Smooth muscle cell (in vitro differentiated cells): Measurements from ENCODE around the gene PHF1. TPM values are rescaled to one million over a fixed set of nuclear protein-coding genes. Genes with fewer than 3 reads are reported as not detected.
A peak's percentile ranks its signal among the peaks of the same experiment; 100 is the strongest.

Experiments used
- DNase-seq: peaks from one replicate; lab custom pipeline; 2025; ENCODE audit not compliant: unreplicated experiment; lab: John Stamatoyannopoulos, UW
- H2AFZ ChIP-seq: fragments of 200-600 bp; sonication (generic); 2 replicates; pipeline ENCODE4 v1.6.0; 2016; ENCODE audit warnings: antibody characterized with exemption, low read depth, mild to moderate bottlenecking
- H3F3A ChIP-seq: fragments of 200-600 bp; sonication (generic); 2 replicates; pipeline ENCODE4 v1.6.0; 2017; ENCODE audit warnings: antibody characterized with exemption, low read depth
- H3K27ac ChIP-seq: fragments of 200-600 bp; sonication (generic); 2 replicates; pipeline ENCODE4 v1.5.1; 2016; ENCODE audit warnings: low read depth, mild to moderate bottlenecking
- H3K27me3 ChIP-seq: fragments of 200-600 bp; sonication (generic); 2 replicates; pipeline ENCODE4 v1.6.1; 2016; ENCODE audit warnings: low read depth, mild to moderate bottlenecking
- H3K36me3 ChIP-seq: fragments of 200-600 bp; sonication (generic); 2 replicates; pipeline ENCODE4 v1.5.1; 2016; ENCODE audit warnings: low read depth
- H3K4me1 ChIP-seq: fragments of 200-600 bp; sonication (generic); 2 replicates; pipeline ENCODE4 v1.5.1; 2016; ENCODE audit warnings: low read depth
- H3K4me2 ChIP-seq: fragments of 200-600 bp; sonication (generic); 2 replicates; pipeline ENCODE4 v1.6.0; 2016; ENCODE audit warnings: mild to moderate bottlenecking
- H3K4me3 ChIP-seq: fragments of 200-600 bp; sonication (generic); 2 replicates; pipeline ENCODE4 v1.5.1; 2016; ENCODE audit warnings: mild to moderate bottlenecking
- H3K79me2 ChIP-seq: fragments of 200-600 bp; sonication (generic); 2 replicates; pipeline ENCODE4 v1.6.0; 2016; ENCODE audit warnings: low read depth, mild to moderate bottlenecking
- H3K9ac ChIP-seq: fragments of 200-600 bp; sonication (generic); 2 replicates; pipeline ENCODE4 v1.6.0; 2016; ENCODE audit warnings: low read depth
- H3K9me3 ChIP-seq: fragments of 200-600 bp; sonication (generic); replicated peaks from 2 replicates; pipeline ENCODE4 v1.5.1; 2016; ENCODE audit warnings: low read depth
- H4K20me1 ChIP-seq: fragments of 200-600 bp; sonication (generic); 2 replicates; pipeline ENCODE4 v1.6.0; 2016; ENCODE audit warnings: low read depth
- CTCF ChIP-seq: fragments of 200-600 bp; sonication (generic); IDR thresholded peaks from 2 replicates; pipeline ENCODE4 v1.5.1; 2017; ENCODE audit warnings: borderline replicate concordance, mild to moderate bottlenecking, antibody characterized with exemption; ENCODE audit not compliant: insufficient read depth, poor library complexity, severe bottlenecking
- WGBS: methylation state at CpG from one replicate; pipeline ENCODE4 v1.1.7; 2016; ENCODE audit warnings: low lambda C conversion rate; 5-methylcytosine and 5-hydroxymethylcytosine counted together
- polyA plus RNA-seq: library from polyadenylated mRNA; unstranded; fragments of >200 nt; fragmentation: Nextera tagmentation; extraction: Ambion mirVana; gene quantifications from 2 replicates; pipeline ENCODE4 v1.2.1, GENCODE V29; 2016
- total RNA-seq: library from RNA; depleted of rRNA; stranded (reverse); fragments of >200 nt; gene quantifications from 2 replicates; pipeline ENCODE4 v1.2.3, GENCODE V29; 2014

Gene PHF1
- total and polyA plus RNA-seq, 2 experiments from 2014 or later: 36.9 to 39.3 TPM

DNA sequence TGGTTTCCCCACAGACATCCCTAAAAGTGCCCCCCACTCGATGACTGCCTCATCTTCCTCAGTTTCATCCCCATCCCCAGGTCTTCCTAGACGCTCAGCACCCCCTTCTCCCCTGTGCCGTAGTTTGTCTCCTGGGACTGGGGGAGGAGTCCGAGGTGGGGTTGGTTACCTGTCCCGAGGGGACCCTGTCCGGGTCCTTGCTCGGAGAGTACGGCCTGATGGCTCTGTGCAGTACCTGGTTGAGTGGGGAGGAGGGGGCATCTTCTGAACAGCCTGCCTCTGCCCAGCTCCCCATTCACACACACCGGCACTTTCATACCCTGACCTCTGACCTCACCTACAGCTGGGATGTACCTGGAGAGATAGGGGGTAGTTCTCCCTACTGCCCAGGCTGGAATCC, 5.0 kb downstream of the PHF1 start:
- peaks cover 7% of the 10 kb centered on the region for H3F3A ChIP-seq
- H3K27me3 ChIP-seq: no peaks in the 10 kb centered on the region
- DNase-seq: no peak
- peaks cover 44% of the 10 kb centered on the region for H3K79me2 ChIP-seq
- H3K4me1 ChIP-seq: peaks cover 34% of the 10 kb centered on the region
- WGBS: 91% methylated on average over 9 of the region's 9 CpGs
- no peak overlapping the region for H3K9ac ChIP-seq
- TF ChIP-seq CTCF: no peak
- H3K27ac ChIP-seq: peak overlapping the region; percentile 99
- no peak overlapping the region for H2AFZ ChIP-seq
- H3K9me3 ChIP-seq: no peaks in the 10 kb centered on the region
- no peaks in the 10 kb centered on the region for H3K36me3 ChIP-seq
- H3K4me2 ChIP-seq: peak overlapping the region; percentile 98
- peak overlapping the region; percentile 65 for H3K4me3 ChIP-seq
- peaks cover 14% of the 10 kb centered on the region for H4K20me1 ChIP-seq

DNA sequence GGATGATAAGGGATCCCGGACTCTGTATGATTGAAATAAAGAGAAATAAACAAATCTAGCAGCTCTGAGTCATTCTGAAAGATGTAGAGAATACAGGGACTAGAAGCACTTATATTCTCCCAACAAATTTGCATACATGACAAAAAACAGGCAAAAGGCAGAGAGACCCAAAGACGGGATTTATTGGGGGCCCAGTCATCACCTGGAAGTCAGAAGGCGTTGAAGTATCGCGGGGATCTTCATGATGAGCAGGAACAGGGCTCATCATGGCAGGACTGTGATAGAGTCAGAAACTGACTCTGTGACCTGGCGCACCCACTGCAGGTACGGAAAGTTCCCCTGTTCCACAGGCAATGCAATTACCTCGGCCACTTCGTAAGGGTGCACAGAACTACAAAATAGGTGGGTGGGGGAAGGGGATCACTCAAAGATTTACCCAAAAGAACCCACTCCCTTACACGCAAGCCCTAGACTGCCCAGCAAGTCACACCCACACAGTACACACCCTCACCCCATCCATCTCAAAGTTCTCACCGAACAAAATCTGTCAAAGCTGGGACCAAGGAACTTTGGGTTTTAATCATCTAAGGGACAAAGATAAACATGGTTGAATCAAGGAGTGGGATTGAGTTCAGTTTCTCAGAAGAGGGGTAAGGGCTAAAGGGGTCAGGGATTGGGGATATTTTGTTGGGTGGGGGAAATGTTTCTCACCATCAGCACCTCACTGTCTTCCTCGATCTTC, 5.7 kb downstream of the PHF1 start:
- H3K9me3 ChIP-seq: no peaks in the 10 kb centered on the region
- H3K4me1 ChIP-seq: peaks cover 37% of the 10 kb centered on the region
- H4K20me1 ChIP-seq: peaks cover 10% of the 10 kb centered on the region
- peaks cover 7% of the 10 kb centered on the region for H3F3A ChIP-seq
- DNase-seq: no peak
- H3K36me3 ChIP-seq: no peaks in the 10 kb centered on the region
- WGBS: 60% methylated on average over 12 of the region's 12 CpGs
- H3K27me3 ChIP-seq: no peaks in the 10 kb centered on the region
- peaks cover 42% of the 10 kb centered on the region for H3K79me2 ChIP-seq
- no peak for TF ChIP-seq CTCF
- H3K27ac ChIP-seq: peak overlapping the region; percentile 99
- H2AFZ ChIP-seq: no peak overlapping the region
- peak overlapping the region; percentile 65 for H3K4me3 ChIP-seq
- peak overlapping the region; percentile 96 for H3K9ac ChIP-seq
- peak overlapping the region; percentile 98 for H3K4me2 ChIP-seq

DNA sequence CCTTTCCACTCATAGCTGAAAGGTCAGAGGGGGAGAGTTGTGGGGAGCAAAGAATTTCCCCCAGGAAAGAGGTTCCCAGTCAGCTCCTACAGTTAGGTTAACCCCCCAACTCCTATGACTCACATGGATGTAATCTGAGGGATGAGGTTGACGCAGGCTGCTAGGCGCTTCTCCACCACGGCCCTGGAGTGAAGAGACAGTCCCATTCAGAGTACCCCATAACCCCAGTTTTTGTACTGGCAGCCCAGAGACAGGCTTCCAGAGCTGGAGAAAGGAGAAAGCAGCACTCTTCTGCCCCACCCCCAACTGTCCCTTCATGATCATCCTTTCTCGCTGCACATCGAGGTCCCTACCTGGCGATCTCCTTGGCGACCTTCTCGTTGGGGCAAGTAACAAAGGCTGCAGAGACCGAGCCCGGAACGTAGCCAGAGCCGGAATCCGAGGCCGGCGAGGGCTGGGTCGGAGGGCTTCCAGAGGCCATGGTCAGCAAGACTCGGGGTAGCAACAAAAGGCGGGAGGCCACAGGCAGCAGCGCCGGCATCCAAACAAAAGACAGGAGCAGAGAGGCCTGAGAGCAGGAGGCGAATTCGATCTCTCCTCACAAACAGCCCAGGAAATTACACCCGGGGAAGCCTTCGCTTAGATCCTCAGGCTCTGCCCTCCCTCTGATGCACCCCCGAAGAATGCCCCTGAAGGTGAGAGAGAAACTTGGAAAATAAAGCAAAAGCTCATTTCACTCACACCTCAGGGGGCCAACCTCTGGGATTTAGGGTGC, 6.5 kb downstream of the PHF1 start:
- H3K4me3 ChIP-seq: peak overlapping the region; percentile 65
- H3K9ac ChIP-seq: peak overlapping the region; percentile 96
- H3K4me1 ChIP-seq: peaks cover 37% of the 10 kb centered on the region
- H3K27ac ChIP-seq: peak overlapping the region; percentile 99
- H3K9me3 ChIP-seq: no peaks in the 10 kb centered on the region
- peak overlapping the region; percentile 11 for H2AFZ ChIP-seq
- H3K27me3 ChIP-seq: no peaks in the 10 kb centered on the region
- H3F3A ChIP-seq: peaks cover 7% of the 10 kb centered on the region
- peaks cover 42% of the 10 kb centered on the region for H3K79me2 ChIP-seq
- under 1% methylated on average over 25 of the region's 25 CpGs for WGBS
- no peaks in the 10 kb centered on the region for H3K36me3 ChIP-seq
- no peak for DNase-seq
- TF ChIP-seq CTCF: no peak
- H4K20me1 ChIP-seq: peaks cover 8% of the 10 kb centered on the region
- H3K4me2 ChIP-seq: peak overlapping the region; percentile 98
